Stimulated activated CD4-positive, alpha-beta T cell treated with anti-CD3 and anti-CD28 coated beads, Interleukin-12 subunit alpha, Interleukin-12 subunit beta, amount 100 ng/mL, for 48 hours (primary cell): Measurements from ENCODE around the gene GAPT.

Experiments
- DNase-seq, 3 donors: peaks; one replicate each; pipeline ENCODE4 v3.0.0-alpha.2; 2020; ENCODE audit warnings: low read depth in 2 of 3, low spot score in 1 of 3

Gene GAPT

GRCh38 chr5:58491216-58491892 lies at the start of gene GAPT:
GAPT (plus strand) TSS chr5:58491435; CDS start chr5:58494537, 3,102 bp downstream.
- no peak for DNase-seq

GRCh38 chr5:58444805-58445204 lies 46.4 kb upstream of the GAPT start:
- DNase-seq, result no peak

GRCh38 chr5:58446024-58446423 lies 45.2 kb upstream of the GAPT start:
- no peak for DNase-seq

GRCh38 chr5:58447226-58447625 lies 44.0 kb upstream of the GAPT start:
- DNase-seq, result no peak

- no peak for DNase-seq
Observed at GRCh38 chr5:58450018-58450417, 41.2 kb upstream of the GAPT start.

- DNase-seq, result no peak
Observed at GRCh38 chr5:58450811-58451629, 40.2 kb upstream of the GAPT start.

GRCh38 chr5:58451732-58452565 lies 39.3 kb upstream of the GAPT start:
- DNase-seq, result no peak

- DNase-seq, result no peak
Observed at GRCh38 chr5:58452566-58453258, 38.5 kb upstream of the GAPT start.

GRCh38 chr5:58453306-58453705 lies 37.9 kb upstream of the GAPT start:
- no peak for DNase-seq

- DNase-seq, result no peak
Observed at GRCh38 chr5:58454025-58454424, 37.2 kb upstream of the GAPT start.

- no peak for DNase-seq
Observed at GRCh38 chr5:58455066-58455465, 36.2 kb upstream of the GAPT start.

GRCh38 chr5:58455480-58455879 lies 35.8 kb upstream of the GAPT start:
- DNase-seq, result no peak

- no peak for DNase-seq
Observed at GRCh38 chr5:58456026-58456425, 35.2 kb upstream of the GAPT start.

- DNase-seq, result no peak
Observed at GRCh38 chr5:58456486-58456885, 34.7 kb upstream of the GAPT start.

GRCh38 chr5:58457050-58457449 lies 34.2 kb upstream of the GAPT start:
- DNase-seq, result no peak

- no peak for DNase-seq
Observed at GRCh38 chr5:58458141-58458742, 33.0 kb upstream of the GAPT start.

GRCh38 chr5:58458743-58459145 lies 32.5 kb upstream of the GAPT start:
- DNase-seq, result no peak

GRCh38 chr5:58459146-58460001 lies 31.9 kb upstream of the GAPT start:
- no peak for DNase-seq

GRCh38 chr5:58460002-58460731 lies 31.1 kb upstream of the GAPT start, which contains the start of gene PLK2:
PLK2 (minus strand) TSS chr5:58460086; CDS start chr5:58459959, 127 bp downstream.
- DNase-seq, result peak; percentile 65 to 87 (median 81)
